HTERT RPE-1 (cell line): ENCODE results near the gene PSMD3.

ENCODE experiments used
- in situ Hi-C: fragments of 300-500 bp; cut with MboI; formaldehyde crosslinking; loops from 4 replicates; pipeline ENCODE4 v1.14.3; 2020; ENCODE audit warnings: low sequenced_read_pairs

The PSMD3 gene

DNA sequence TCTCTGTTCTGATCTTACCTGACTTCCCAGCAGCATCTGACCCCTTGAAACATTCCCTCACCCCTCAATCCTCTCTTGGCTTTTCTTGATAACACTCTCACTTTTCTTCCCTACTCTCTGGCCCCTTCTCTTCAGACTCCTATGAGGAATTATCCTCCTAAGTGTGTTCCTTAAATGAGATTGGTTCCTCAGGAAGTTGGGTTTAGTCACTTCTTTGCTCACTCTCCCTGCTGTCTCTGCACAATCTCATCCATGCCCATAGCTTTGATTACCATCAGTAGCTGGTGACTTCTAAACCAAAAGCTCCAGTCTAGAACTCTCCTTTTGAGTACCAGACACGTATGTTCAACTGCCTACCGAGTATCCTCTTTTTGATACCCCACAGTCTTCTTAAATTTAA, 60.6 kb downstream of the PSMD3 start:
- in situ Hi-C loops, result no loop called here
